Endothelial cell (in vitro differentiated cells): ENCODE results near the gene TADA2A. TPM values are rescaled to one million over a fixed set of nuclear protein-coding genes. Genes with fewer than 3 reads are reported as not detected.

Experiments
- DNase-seq: peaks from one replicate; pipeline ENCODE4 v3.0.0; 2021; ENCODE audit warnings: low spot score
- H3K27ac Mint-ChIP-seq: one replicate; pipeline ENCODE4 v1.8.0; 2021; ENCODE audit warnings: mixed read lengths, inconsistent platforms; ENCODE audit not compliant: unreplicated experiment
- H3K27me3 Mint-ChIP-seq: one replicate; pipeline ENCODE4 v1.8.0; 2021; ENCODE audit warnings: mild to moderate bottlenecking, moderate library complexity, mixed read lengths, inconsistent platforms; ENCODE audit not compliant: unreplicated experiment
- H3K36me3 Mint-ChIP-seq: one replicate; pipeline ENCODE4 v1.8.0; 2021; ENCODE audit warnings: mild to moderate bottlenecking, low read depth, mixed read lengths, inconsistent platforms; ENCODE audit not compliant: unreplicated experiment
- H3K4me1 Mint-ChIP-seq: one replicate; pipeline ENCODE4 v1.8.0; 2021; ENCODE audit warnings: mild to moderate bottlenecking, mixed read lengths, inconsistent platforms; ENCODE audit not compliant: unreplicated experiment
- H3K4me3 Mint-ChIP-seq: one replicate; pipeline ENCODE4 v1.8.0; 2021; ENCODE audit warnings: mild to moderate bottlenecking, mixed read lengths, inconsistent platforms; ENCODE audit not compliant: unreplicated experiment
- H3K9me3 Mint-ChIP-seq: one replicate; pipeline ENCODE4 v1.8.0; 2021; ENCODE audit warnings: mixed read lengths, inconsistent platforms; ENCODE audit not compliant: unreplicated experiment
- CTCF ChIP-seq: fragments of 200-600 bp; sonication (generic); IDR thresholded peaks from one replicate; pipeline ENCODE4 v1.5.0; 2021; ENCODE audit warnings: antibody characterized with exemption; ENCODE audit not compliant: unreplicated experiment
- total RNA-seq: library from RNA; stranded (reverse); fragmentation: NEBNext Ultra II Directional; extraction: Animal tissue kit (Norgen Biotek cat#: 25700); gene quantifications from one replicate; pipeline ENCODE4 v1.2.1, GENCODE V29; 2021; ENCODE audit not compliant: unreplicated experiment

TADA2A gene
- total RNA-seq, 1 donor from 2014 or later, result 24.7 TPM

- TF ChIP-seq CTCF, result no peak
- H3K4me3 Mint-ChIP-seq, result no peak overlapping the region
- DNase-seq, result no peak
- H3K9me3 Mint-ChIP-seq, result no peaks in the 10 kb centered on the region
- H3K4me1 Mint-ChIP-seq, result no peaks in the 10 kb centered on the region
- peaks cover 11% of the 10 kb centered on the region for H3K36me3 Mint-ChIP-seq
- no peak overlapping the region for H3K27ac Mint-ChIP-seq
- no peaks in the 10 kb centered on the region for H3K27me3 Mint-ChIP-seq
Observed at GRCh38 chr17:37462492-37462891, 55.8 kb downstream of the TADA2A start.

GRCh38 chr17:37463039-37463438 lies 56.4 kb downstream of the TADA2A start:
- TF ChIP-seq CTCF, result no peak
- DNase-seq, result no peak
- no peaks in the 10 kb centered on the region for H3K27me3 Mint-ChIP-seq
- no peaks in the 10 kb centered on the region for H3K4me1 Mint-ChIP-seq
- peaks cover 11% of the 10 kb centered on the region for H3K36me3 Mint-ChIP-seq
- no peak overlapping the region for H3K4me3 Mint-ChIP-seq
- no peak overlapping the region for H3K27ac Mint-ChIP-seq
- no peaks in the 10 kb centered on the region for H3K9me3 Mint-ChIP-seq

- peaks cover 11% of the 10 kb centered on the region for H3K36me3 Mint-ChIP-seq
- H3K27ac Mint-ChIP-seq, result no peak overlapping the region
- no peaks in the 10 kb centered on the region for H3K9me3 Mint-ChIP-seq
- no peak for DNase-seq
- H3K27me3 Mint-ChIP-seq, result no peaks in the 10 kb centered on the region
- no peak for TF ChIP-seq CTCF
- H3K4me3 Mint-ChIP-seq, result no peak overlapping the region
- H3K4me1 Mint-ChIP-seq, result no peaks in the 10 kb centered on the region
Observed at GRCh38 chr17:37465069-37465616, 58.5 kb downstream of the TADA2A start.

- H3K27me3 Mint-ChIP-seq, result no peaks in the 10 kb centered on the region
- no peaks in the 10 kb centered on the region for H3K4me1 Mint-ChIP-seq
- H3K9me3 Mint-ChIP-seq, result no peaks in the 10 kb centered on the region
- no peak overlapping the region for H3K27ac Mint-ChIP-seq
- TF ChIP-seq CTCF, result no peak
- H3K4me3 Mint-ChIP-seq, result no peak overlapping the region
- H3K36me3 Mint-ChIP-seq, result peaks cover 17% of the 10 kb centered on the region
- DNase-seq, result no peak
Observed at GRCh38 chr17:37466471-37466870, 59.8 kb downstream of the TADA2A start.

- H3K4me3 Mint-ChIP-seq, result no peak overlapping the region
- no peak overlapping the region for H3K27ac Mint-ChIP-seq
- TF ChIP-seq CTCF, result no peak
- no peak for DNase-seq
- H3K9me3 Mint-ChIP-seq, result no peaks in the 10 kb centered on the region
- H3K36me3 Mint-ChIP-seq, result peaks cover 25% of the 10 kb centered on the region
- no peaks in the 10 kb centered on the region for H3K27me3 Mint-ChIP-seq
- H3K4me1 Mint-ChIP-seq, result no peaks in the 10 kb centered on the region
Observed at GRCh38 chr17:37470181-37470580, 63.5 kb downstream of the TADA2A start.
